H9 (cell line): ENCODE results near the gene PDK4. TPM values are rescaled to one million over a fixed set of nuclear protein-coding genes. Genes with fewer than 3 reads are reported as not detected.

ENCODE experiments used
- DNase-seq: peaks from one replicate; pipeline ENCODE4 v3.0.0-alpha.2; 2017
- H2AFZ ChIP-seq: one replicate; pipeline ENCODE4 v1.6.1; 2013; ENCODE audit warnings: mild to moderate bottlenecking, low read length, control low read depth, moderate library complexity
- H2AK5ac ChIP-seq: 2 replicates; pipeline ENCODE4 v1.6.1; 2013; ENCODE audit warnings: low read length, control low read depth, mixed read lengths; ENCODE audit not compliant: insufficient read length
- H2BK120ac ChIP-seq: one replicate; pipeline ENCODE4 v1.6.1; 2013; ENCODE audit warnings: low read depth, mild to moderate bottlenecking, low read length, control low read depth, inconsistent platforms; ENCODE audit not compliant: poor library complexity, severe bottlenecking
- H2BK12ac ChIP-seq: 2 replicates; pipeline ENCODE4 v1.6.1; 2013; ENCODE audit warnings: low read length, control low read depth, mixed read lengths, low read depth; ENCODE audit not compliant: insufficient read length
- H2BK15ac ChIP-seq: 2 replicates; pipeline ENCODE4 v1.6.1; 2013; ENCODE audit warnings: low read depth, low read length, control low read depth
- H2BK20ac ChIP-seq: one replicate; pipeline ENCODE4 v1.6.1; 2013; ENCODE audit warnings: low read depth, mild to moderate bottlenecking, low read length, control low read depth, inconsistent platforms; ENCODE audit not compliant: poor library complexity, severe bottlenecking
- H2BK5ac ChIP-seq: 2 replicates; pipeline ENCODE4 v1.6.1; 2013; ENCODE audit warnings: low read length, control low read depth, mixed read lengths; ENCODE audit not compliant: insufficient read length
- H3K14ac ChIP-seq: 2 replicates; pipeline ENCODE4 v1.6.1; 2013; ENCODE audit warnings: low read length, control low read depth; ENCODE audit not compliant: insufficient read depth
- H3K18ac ChIP-seq: 2 replicates; pipeline ENCODE4 v1.6.1; 2013; ENCODE audit warnings: low read depth, mild to moderate bottlenecking, mixed read lengths, low read length, control low read depth; ENCODE audit not compliant: insufficient read length
- H3K23ac ChIP-seq: 2 replicates; pipeline ENCODE4 v1.6.1; 2013; ENCODE audit warnings: low read length, control low read depth, mixed read lengths, low read depth; ENCODE audit not compliant: insufficient read length
- H3K23me2 ChIP-seq: 2 replicates; pipeline ENCODE4 v1.6.1; 2013; ENCODE audit warnings: low read depth, mild to moderate bottlenecking, mixed read lengths, low read length, control low read depth; ENCODE audit not compliant: insufficient read length, poor library complexity, severe bottlenecking
- H3K27ac ChIP-seq: 2 replicates; pipeline ENCODE4 v1.5.1; 2013; ENCODE audit warnings: low read length, control low read depth, mixed read lengths, low read depth; ENCODE audit not compliant: insufficient read length
- H3K27me3 ChIP-seq: 2 replicates; pipeline ENCODE4 v1.6.1; 2013; ENCODE audit warnings: low read length, control low read depth, inconsistent platforms; ENCODE audit not compliant: insufficient read depth
- H3K4ac ChIP-seq: 2 replicates; pipeline ENCODE4 v1.6.1; 2013; ENCODE audit warnings: low read depth, mild to moderate bottlenecking, control low read depth, inconsistent platforms, low read length, moderate library complexity
- H3K4me1 ChIP-seq: 2 replicates; pipeline ENCODE4 v1.6.1; 2013; ENCODE audit warnings: low read length, control low read depth, inconsistent platforms; ENCODE audit not compliant: insufficient read depth
- H3K4me2 ChIP-seq: 2 replicates; pipeline ENCODE4 v1.6.1; 2013; ENCODE audit warnings: low read length, control low read depth, mixed read lengths; ENCODE audit not compliant: insufficient read length, insufficient read depth
- H3K56ac ChIP-seq: 2 replicates; pipeline ENCODE4 v1.6.1; 2013; ENCODE audit warnings: low read depth, mild to moderate bottlenecking, mixed read lengths, low read length, control low read depth; ENCODE audit not compliant: insufficient read length
- H3K79me1 ChIP-seq: 2 replicates; pipeline ENCODE4 v1.6.1; 2013; ENCODE audit warnings: low read depth, mild to moderate bottlenecking, moderate library complexity, low read length, control low read depth, inconsistent platforms; ENCODE audit not compliant: insufficient read depth, poor library complexity, severe bottlenecking
- H3K79me2 ChIP-seq: 2 replicates; pipeline ENCODE4 v1.6.1; 2013; ENCODE audit warnings: low read length, control low read depth, inconsistent platforms; ENCODE audit not compliant: insufficient read depth
- H3K9ac ChIP-seq: 2 replicates; pipeline ENCODE4 v1.6.1; 2013; ENCODE audit warnings: low read length, control low read depth, mixed read lengths; ENCODE audit not compliant: insufficient read length; ENCODE audit errors: extremely low read depth
- H3K9me3 ChIP-seq: one replicate; pipeline ENCODE4 v1.6.1; 2013; ENCODE audit warnings: low read depth, low read length, inconsistent platforms; ENCODE audit not compliant: control insufficient read depth
- H3T11ph ChIP-seq: one replicate; pipeline ENCODE4 v1.6.1; 2013; ENCODE audit warnings: mild to moderate bottlenecking, low read length, control low read depth, inconsistent platforms
- H4K20me1 ChIP-seq: one replicate; pipeline ENCODE4 v1.6.1; 2013; ENCODE audit not compliant: control insufficient read depth, insufficient read length, insufficient read depth
- H4K5ac ChIP-seq: 2 replicates; pipeline ENCODE4 v1.6.1; 2013; ENCODE audit warnings: low read depth, mild to moderate bottlenecking, mixed read lengths, low read length, control low read depth; ENCODE audit not compliant: insufficient read length
- H4K8ac ChIP-seq: replicated peaks from 2 replicates; pipeline ENCODE4 v1.6.1; 2013; ENCODE audit warnings: low read length, control low read depth, mixed read lengths, low read depth; ENCODE audit not compliant: insufficient read length
- H4K91ac ChIP-seq: 2 replicates; pipeline ENCODE4 v1.6.1; 2013; ENCODE audit warnings: low read depth, mild to moderate bottlenecking, moderate library complexity, mixed read lengths, low read length, control low read depth; ENCODE audit not compliant: insufficient read length
- H3K27ac Mint-ChIP-seq, 3 experiments: 2 replicates in 2 of 3; 3 replicates in 1 of 3; pipeline ENCODE4 v1.8.0; 2020 to 2021; ENCODE audit warnings: mixed read lengths in 3 of 3, mild to moderate bottlenecking in 1 of 3, moderate library complexity in 1 of 3
- H3K27me3 Mint-ChIP-seq: 2 replicates; pipeline ENCODE4 v1.8.0; 2021; ENCODE audit warnings: low read depth, mild to moderate bottlenecking, moderate library complexity, mixed read lengths
- H3K36me3 Mint-ChIP-seq, 3 experiments: 2 replicates in 2 of 3; 3 replicates in 1 of 3; pipeline ENCODE4 v1.8.0; 2020 to 2021; ENCODE audit warnings: low read depth in 3 of 3, mixed read lengths in 3 of 3; ENCODE audit not compliant: insufficient read depth in 1 of 3
- H3K4me1 Mint-ChIP-seq, 2 experiments: 2 replicates each; pipeline ENCODE4 v1.8.0; 2020; ENCODE audit warnings: mixed read lengths in 2 of 2
- H3K4me3 Mint-ChIP-seq, 2 experiments: 2 replicates in 1 of 2; 3 replicates in 1 of 2; pipeline ENCODE4 v1.8.0; 2020 to 2021; ENCODE audit warnings: mild to moderate bottlenecking in 2 of 2, mixed read lengths in 2 of 2, moderate library complexity in 1 of 2
- H3K9me3 Mint-ChIP-seq, 2 experiments: 2 replicates in 1 of 2; 3 replicates in 1 of 2; pipeline ENCODE4 v1.8.0; 2020; ENCODE audit warnings: mild to moderate bottlenecking in 2 of 2, mixed read lengths in 2 of 2, moderate library complexity in 1 of 2
- CTCF ChIP-seq: fragments of 200-600 bp; sonication (generic); conservative IDR thresholded peaks from 3 replicates; pipeline ENCODE4 v1.8.0; 2021; ENCODE audit warnings: antibody characterized with exemption, mild to moderate bottlenecking
- WGBS: extraction: QIAGEN DNeasy Blood & Tissue Kit; methylation state at CpG from one replicate; pipeline ENCODE4 v1.1.7; 2013; ENCODE audit warnings: missing lambda C conversion rate, low lambda C conversion rate, mixed read lengths; ENCODE audit not compliant: insufficient read length; ENCODE audit errors: extremely low coverage; 5-methylcytosine and 5-hydroxymethylcytosine counted together
- total RNA-seq: library from RNA; stranded (reverse); gene quantifications from 2 replicates; pipeline ENCODE4 v1.2.1, GENCODE V29; 2021

Gene PDK4
- total RNA-seq, 1 experiment from 2014 or later, result not detected

GRCh38 chr7:95544171-95544570, 52.1 kb downstream of the PDK4 start:
- H3K27ac Mint-ChIP-seq, result no peak overlapping the region
- no peak overlapping the region for H3K9ac ChIP-seq
- H2BK12ac ChIP-seq, result no peak overlapping the region
- no peaks in the 10 kb centered on the region for H3K9me3 Mint-ChIP-seq
- no peak overlapping the region for H2BK120ac ChIP-seq
- no peak overlapping the region for H3K4me3 Mint-ChIP-seq
- H3K14ac ChIP-seq, result no peak overlapping the region
- H3K27ac ChIP-seq, result no peak overlapping the region
- no peak overlapping the region for H3K56ac ChIP-seq
- TF ChIP-seq CTCF, result no peak
- no peak overlapping the region for H3K18ac ChIP-seq
- H3K4me1 Mint-ChIP-seq, result peaks cover 5 to 7% of the 10 kb centered on the region in 2 experiments; a peak in 3 of 4 replicates
- H3K4me1 ChIP-seq, result no peaks in the 10 kb centered on the region
- H4K91ac ChIP-seq, result no peak overlapping the region
- H3K4me2 ChIP-seq, result no peak overlapping the region
- H3K27me3 ChIP-seq, result no peaks in the 10 kb centered on the region
- no peaks in the 10 kb centered on the region for H3K36me3 Mint-ChIP-seq
- no peaks in the 10 kb centered on the region for H4K20me1 ChIP-seq
- DNase-seq, result no peak
- no peak overlapping the region for H4K5ac ChIP-seq
- H2AK5ac ChIP-seq, result no peak overlapping the region
- H2AFZ ChIP-seq, result no peak overlapping the region
- H3K79me2 ChIP-seq, result no peaks in the 10 kb centered on the region
- WGBS, result no CpG with 5 or more reads among the region's 1 CpG
- no peaks in the 10 kb centered on the region for H3K79me1 ChIP-seq
- H4K8ac ChIP-seq, result no peak overlapping the region
- H3K23ac ChIP-seq, result no peak overlapping the region
- H3K4ac ChIP-seq, result no peak overlapping the region
- H2BK20ac ChIP-seq, result no peak overlapping the region
- H3K27me3 Mint-ChIP-seq, result no peaks in the 10 kb centered on the region; the same call in 1 of the 2 replicates
- H3K23me2 ChIP-seq, result no peaks in the 10 kb centered on the region
- no peak overlapping the region for H2BK15ac ChIP-seq
- no peak overlapping the region for H3T11ph ChIP-seq
- H3K9me3 ChIP-seq, result no peaks in the 10 kb centered on the region
- H2BK5ac ChIP-seq, result no peak overlapping the region
